ENCODE data around the gene TOB1.

GRCh38 chr17:50835301-50836234 lies 30.6 kb downstream of the TOB1 start, which contains the start of gene WFIKKN2:
- no peak for TF ChIP-seq CTCF (IDR thresholded peaks at IDR 0.05)
- no peak for TF ChIP-seq EZH2 (IDR thresholded peaks at IDR 0.05; ENCODE audit: borderline replicate concordance, insufficient read depth, low read depth, low read length, poor library complexity, severe bottlenecking)
